NOMO-1 (cell line): Measurements from ENCODE around the gene STT3B.

Source experiments
- DNase-seq, 2 experiments: peaks; one replicate each; lab custom pipeline; 2025; ENCODE audit not compliant: unreplicated experiment in 2 of 2; lab: John Stamatoyannopoulos, UW

The STT3B gene

GRCh38 chr3:31550452-31551251 lies 17.9 kb downstream of the STT3B start:
- DNase-seq = peak in 1 of 2 experiments; percentile 28

GRCh38 chr3:31551646-31552045 lies 18.9 kb downstream of the STT3B start:
- no peak for DNase-seq

GRCh38 chr3:31552103-31552502 lies 19.4 kb downstream of the STT3B start:
- no peak for DNase-seq

- DNase-seq = no peak
Observed at GRCh38 chr3:31553258-31553657, 20.5 kb downstream of the STT3B start.

- no peak for DNase-seq
Observed at GRCh38 chr3:31555204-31555603, 22.5 kb downstream of the STT3B start.

GRCh38 chr3:31559872-31560534 lies 27.3 kb downstream of the STT3B start:
- DNase-seq = no peak

GRCh38 chr3:31561891-31562290 lies 29.2 kb downstream of the STT3B start:
- no peak for DNase-seq

- DNase-seq = no peak
Observed at GRCh38 chr3:31562525-31562924, 29.8 kb downstream of the STT3B start.

GRCh38 chr3:31565288-31565687 lies 32.6 kb downstream of the STT3B start:
- peak in 1 of 2 experiments; percentile 61 for DNase-seq

GRCh38 chr3:31567036-31567435 lies 34.3 kb downstream of the STT3B start:
- DNase-seq = no peak

- DNase-seq = no peak
Observed at GRCh38 chr3:31568649-31569048, 35.9 kb downstream of the STT3B start.

GRCh38 chr3:31571325-31571724 lies 38.6 kb downstream of the STT3B start:
- DNase-seq = no peak

- DNase-seq = peak in 1 of 2 experiments; percentile 15
Observed at GRCh38 chr3:31572236-31573004, 39.7 kb downstream of the STT3B start.

GRCh38 chr3:31573036-31573779 lies 40.5 kb downstream of the STT3B start:
- DNase-seq = peak; percentile 21 to 68

GRCh38 chr3:31575448-31575847 lies 42.7 kb downstream of the STT3B start:
- no peak for DNase-seq

GRCh38 chr3:31576521-31576920 lies 43.8 kb downstream of the STT3B start:
- no peak for DNase-seq

- no peak for DNase-seq
Observed at GRCh38 chr3:31577232-31577631, 44.5 kb downstream of the STT3B start.

GRCh38 chr3:31579828-31580227 lies 47.1 kb downstream of the STT3B start:
- no peak for DNase-seq

- DNase-seq = no peak
Observed at GRCh38 chr3:31580645-31581044, 47.9 kb downstream of the STT3B start.

- peak in 1 of 2 experiments; percentile 62 for DNase-seq
Observed at GRCh38 chr3:31581660-31582059, 48.9 kb downstream of the STT3B start.

- no peak for DNase-seq
Observed at GRCh38 chr3:31589228-31589627, 56.5 kb downstream of the STT3B start.
